ENCODE data around the gene CTDSPL. TPM values are rescaled to one million over a fixed set of nuclear protein-coding genes. Genes with fewer than 3 reads are reported as not detected.

The CTDSPL gene
- total and polyA plus RNA-seq, 2 of the 13 experiments (the other 11 are each of a cell fraction or from before 2014, with no cell fraction given) = 26.1 to 142 TPM

DNA sequence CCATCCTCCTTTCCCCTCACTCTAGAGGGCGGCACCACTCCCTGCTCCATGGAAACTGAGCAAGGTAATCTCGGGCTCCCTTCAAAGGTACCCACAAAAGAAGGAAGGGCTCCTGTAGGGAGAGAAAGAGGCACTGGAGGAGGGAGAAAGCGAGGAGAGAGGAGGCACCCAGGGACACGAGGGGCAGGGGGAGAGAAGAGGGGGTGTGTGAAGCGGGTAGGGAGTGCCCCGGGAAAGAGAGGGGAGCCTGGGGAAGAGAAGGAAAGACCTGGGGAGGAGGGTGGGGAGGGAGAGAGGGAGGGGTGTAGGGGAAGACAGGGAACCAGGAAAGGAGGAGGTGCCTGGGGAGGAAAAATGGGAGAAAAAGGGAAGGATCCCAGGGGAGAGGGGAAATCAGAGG, 129.4 kb downstream of the CTDSPL start (continued):
- TF ChIP-seq, protein P1, sequence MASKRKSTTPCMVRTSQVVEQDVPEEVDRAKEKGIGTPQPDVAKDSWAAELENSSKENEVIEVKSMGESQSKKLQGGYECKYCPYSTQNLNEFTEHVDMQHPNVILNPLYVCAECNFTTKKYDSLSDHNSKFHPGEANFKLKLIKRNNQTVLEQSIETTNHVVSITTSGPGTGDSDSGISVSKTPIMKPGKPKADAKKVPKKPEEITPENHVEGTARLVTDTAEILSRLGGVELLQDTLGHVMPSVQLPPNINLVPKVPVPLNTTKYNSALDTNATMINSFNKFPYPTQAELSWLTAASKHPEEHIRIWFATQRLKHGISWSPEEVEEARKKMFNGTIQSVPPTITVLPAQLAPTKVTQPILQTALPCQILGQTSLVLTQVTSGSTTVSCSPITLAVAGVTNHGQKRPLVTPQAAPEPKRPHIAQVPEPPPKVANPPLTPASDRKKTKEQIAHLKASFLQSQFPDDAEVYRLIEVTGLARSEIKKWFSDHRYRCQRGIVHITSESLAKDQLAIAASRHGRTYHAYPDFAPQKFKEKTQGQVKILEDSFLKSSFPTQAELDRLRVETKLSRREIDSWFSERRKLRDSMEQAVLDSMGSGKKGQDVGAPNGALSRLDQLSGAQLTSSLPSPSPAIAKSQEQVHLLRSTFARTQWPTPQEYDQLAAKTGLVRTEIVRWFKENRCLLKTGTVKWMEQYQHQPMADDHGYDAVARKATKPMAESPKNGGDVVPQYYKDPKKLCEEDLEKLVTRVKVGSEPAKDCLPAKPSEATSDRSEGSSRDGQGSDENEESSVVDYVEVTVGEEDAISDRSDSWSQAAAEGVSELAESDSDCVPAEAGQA (IDR thresholded peaks at IDR 0.05; ENCODE audit: low read depth) = no peak
- TF ChIP-seq, protein P1 (CRISPR knock-in tag; IDR thresholded peaks at IDR 0.05; ENCODE audit: borderline replicate concordance) = no peak
- TF ChIP-seq ZNF138 (CRISPR knock-in tag; IDR thresholded peaks at IDR 0.05; ENCODE audit: low read depth) (no peak), SP4 (CRISPR knock-in tag; IDR thresholded peaks at IDR 0.05) (no peak), GFI1 (CRISPR knock-in tag; IDR thresholded peaks at IDR 0.05; ENCODE audit: borderline replicate concordance) (no peak), ZNF124 (CRISPR knock-in tag; IDR thresholded peaks at IDR 0.05) (no peak), GPN1 (CRISPR knock-in tag; IDR thresholded peaks at IDR 0.05; ENCODE audit: borderline replicate concordance) (no peak), ZNF572 (CRISPR knock-in tag; IDR thresholded peaks at IDR 0.05) (no peak)

GRCh38 chr3:37991823-37992222, 130.1 kb downstream of the CTDSPL start:
- H3K4me1 ChIP-seq (ENCODE audit: insufficient read depth, low read length) = peaks cover 88% of the 10 kb centered on the region
- no peak for TF ChIP-seq ZNF552 (CRISPR knock-in tag; IDR thresholded peaks at IDR 0.05; ENCODE audit: borderline replicate concordance)
- TF ChIP-seq FOXK2 (IDR thresholded peaks at IDR 0.05) = no peak
- no peak for TF ChIP-seq SP4 (CRISPR knock-in tag; IDR thresholded peaks at IDR 0.05)
- no peak for TF ChIP-seq ATF2 (CRISPR knock-in tag; IDR thresholded peaks at IDR 0.05)
- no TSS peak for BruUV-seq (replicated peaks)
- intact Hi-C loops (cut with micrococcal nuclease; ENCODE audit: unreplicated experiment) (no loop called here), in situ Hi-C loops (cut with HindIII; ENCODE audit: extremely low pct_ligation_motif_present, low pct_unique_long_range_greater_than_20kb) (no loop called here)
- no peaks in the 10 kb centered on the region for H3K79me2 ChIP-seq (ENCODE audit: insufficient read depth, low read length)
- DNase-seq (ENCODE audit: low spot score) (no peak), FAIRE-seq (no peak), ATAC-seq (no peak)
- H4K20me1 ChIP-seq (ENCODE audit: insufficient read depth, low read length) = no peaks in the 10 kb centered on the region
- H3K9ac ChIP-seq (ENCODE audit: insufficient read depth, low read depth, low read length) = no peak overlapping the region
- peak overlapping the region; percentile 68 for H3K4me2 ChIP-seq (ENCODE audit: low read depth, low read length)
- no peak overlapping the region; a peak in 1 of 6 replicates for H3K4me3 ChIP-seq (replicated peaks in 1 of 3; ENCODE audit: insufficient read depth in 1 of 3, low read depth in 2 of 3, low read length in 3 of 3)
- no peak overlapping the region for H2AFZ ChIP-seq (ENCODE audit: low read length)
- H3K9me3 ChIP-seq (ENCODE audit: low read length) = no peaks in the 10 kb centered on the region
- WGBS (ENCODE audit: low lambda C conversion rate) = 51% methylated on average over 3 of the region's 7 CpGs
- peaks cover 1 to 13% of the 10 kb centered on the region in 2 experiments; a peak in 4 of 5 replicates for H3K27me3 ChIP-seq (ENCODE audit: control insufficient read depth in 1 of 2, insufficient read depth in 2 of 2, low read length in 2 of 2)
- H3K36me3 ChIP-seq (replicated peaks in 1 of 2; ENCODE audit: control insufficient read depth in 1 of 2, insufficient read depth in 2 of 2, low read length in 2 of 2) = no peaks in the 10 kb centered on the region
- CTCF ChIA-PET (ENCODE audit: low intra/inter-chr PET ratio, low total read pairs) = no interaction called here
- POLR2A ChIA-PET = no interaction called here
- no peak overlapping the region for H3K27ac ChIP-seq (ENCODE audit: extremely low read length, insufficient read depth, low read length)

All from HepG2 (cell line).